Colonic mucosa (tissue), 4 donors: Measurements from ENCODE around the gene PCGF3. TPM values are rescaled to one million over a fixed set of nuclear protein-coding genes. Genes with fewer than 3 reads are reported as not detected.

Experiments used
- DNase-seq: peaks from one replicate; pipeline ENCODE4 v3.0.0-alpha.2; 2020
- H3K27ac ChIP-seq: fragments of 200-600 bp; one replicate; pipeline ENCODE4 v1.8.0; 2021
- H3K27me3 ChIP-seq: fragments of 200-600 bp; one replicate; pipeline ENCODE4 v1.8.0; 2021
- H3K36me3 ChIP-seq: fragments of 200-600 bp; one replicate; pipeline ENCODE4 v1.8.0; 2021
- H3K4me1 ChIP-seq: fragments of 200-600 bp; one replicate; pipeline ENCODE4 v1.8.0; 2021; ENCODE audit warnings: mild to moderate bottlenecking
- H3K4me3 ChIP-seq: fragments of 200-600 bp; one replicate; pipeline ENCODE4 v1.8.0; 2021
- H3K9ac ChIP-seq, 2 donors: one replicate each; pipeline ENCODE4 v1.7.0; 2013; ENCODE audit warnings: control low read depth in 2 of 2, low read depth in 2 of 2, low read length in 2 of 2
- H3K9me3 ChIP-seq: fragments of 200-600 bp; one replicate; pipeline ENCODE4 v1.8.0; 2021
- intact Hi-C: fragments of 100-400 bp; cut with DNase I; formaldehyde crosslinking; loops from one replicate; pipeline ENCODE4 v1.14.1; 2022
- total RNA-seq, 2 donors: library from RNA; stranded (reverse); fragmentation: NEBNext Ultra II Directional in 1 of 2; extraction: Animal tissue kit (Norgen Biotek cat#: 25700) in 1 of 2; gene quantifications; one replicate each; pipeline ENCODE4 v1.2.1, GENCODE V29; 2021
- TF ChIP-seq, protein P1 (sequence below): fragments of 200-600 bp; IDR thresholded peaks from one replicate; pipeline ENCODE4 v1.8.0; 2022; ENCODE audit warnings: antibody characterized with exemption, mild to moderate bottlenecking
- donor health status: healthy.
- donor health status: DM: no; HTN: no; CAD: no.
- donor health status: DM: no; HTN: no; CAD: no.

Gene PCGF3
- total RNA-seq, 2 donors from 2014 or later, result 50.8 to 53.2 TPM

DNA sequence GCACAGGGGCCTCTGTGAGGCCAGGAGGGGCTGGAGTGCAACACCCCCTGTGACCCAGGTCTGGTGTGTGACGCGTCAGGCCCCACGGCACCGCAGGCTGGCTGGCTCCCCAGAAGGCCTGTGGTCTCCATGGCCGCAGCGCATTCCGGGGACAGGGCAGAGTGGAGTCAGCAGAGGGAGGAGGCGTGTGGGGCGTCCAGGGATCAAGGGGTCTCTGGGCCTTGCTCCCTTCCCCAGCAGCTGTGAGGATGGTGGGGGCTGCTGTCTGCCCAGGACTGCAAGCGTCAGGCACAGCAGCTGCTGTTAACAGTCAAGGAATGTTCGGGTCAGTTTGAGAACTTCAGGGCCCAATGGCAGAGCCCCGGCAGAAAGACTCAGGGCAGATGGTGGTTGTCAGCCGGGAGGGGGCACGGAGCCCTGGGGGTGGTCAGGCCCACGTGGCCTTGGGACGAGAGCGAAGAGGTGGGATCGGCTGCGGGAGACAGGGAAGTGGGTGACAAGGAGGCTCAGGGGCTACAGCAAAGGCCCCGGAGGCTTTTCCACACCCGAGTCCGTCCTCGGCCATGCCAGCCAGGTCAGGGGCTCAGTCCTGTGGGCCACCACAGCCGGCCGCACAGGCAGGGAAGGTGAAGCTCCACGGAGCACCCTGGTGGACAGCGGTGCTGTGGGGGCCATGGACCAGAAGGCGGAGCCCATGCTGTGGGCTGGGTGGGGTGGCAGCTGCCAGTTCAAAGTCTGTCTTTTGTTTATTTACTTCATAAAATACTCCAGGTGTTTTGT is 18.3 kb downstream of the PCGF3 start:
- Histone ChIP-seq H3K9ac (peak overlapping the region in 1 of 2 donors; percentile 24), H3K27ac (peak overlapping the region; percentile 22), H3K9me3 (no peaks in the 10 kb centered on the region), H3K4me3 (no peak overlapping the region), H3K4me1 (peaks cover 8% of the 10 kb centered on the region), H3K36me3 (no peaks in the 10 kb centered on the region), H3K27me3 (no peaks in the 10 kb centered on the region)
- intact Hi-C loops, result no loop called here
- TF ChIP-seq, protein P1, sequence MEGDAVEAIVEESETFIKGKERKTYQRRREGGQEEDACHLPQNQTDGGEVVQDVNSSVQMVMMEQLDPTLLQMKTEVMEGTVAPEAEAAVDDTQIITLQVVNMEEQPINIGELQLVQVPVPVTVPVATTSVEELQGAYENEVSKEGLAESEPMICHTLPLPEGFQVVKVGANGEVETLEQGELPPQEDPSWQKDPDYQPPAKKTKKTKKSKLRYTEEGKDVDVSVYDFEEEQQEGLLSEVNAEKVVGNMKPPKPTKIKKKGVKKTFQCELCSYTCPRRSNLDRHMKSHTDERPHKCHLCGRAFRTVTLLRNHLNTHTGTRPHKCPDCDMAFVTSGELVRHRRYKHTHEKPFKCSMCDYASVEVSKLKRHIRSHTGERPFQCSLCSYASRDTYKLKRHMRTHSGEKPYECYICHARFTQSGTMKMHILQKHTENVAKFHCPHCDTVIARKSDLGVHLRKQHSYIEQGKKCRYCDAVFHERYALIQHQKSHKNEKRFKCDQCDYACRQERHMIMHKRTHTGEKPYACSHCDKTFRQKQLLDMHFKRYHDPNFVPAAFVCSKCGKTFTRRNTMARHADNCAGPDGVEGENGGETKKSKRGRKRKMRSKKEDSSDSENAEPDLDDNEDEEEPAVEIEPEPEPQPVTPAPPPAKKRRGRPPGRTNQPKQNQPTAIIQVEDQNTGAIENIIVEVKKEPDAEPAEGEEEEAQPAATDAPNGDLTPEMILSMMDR, result no peak
- peak; percentile 76 for DNase-seq

DNA sequence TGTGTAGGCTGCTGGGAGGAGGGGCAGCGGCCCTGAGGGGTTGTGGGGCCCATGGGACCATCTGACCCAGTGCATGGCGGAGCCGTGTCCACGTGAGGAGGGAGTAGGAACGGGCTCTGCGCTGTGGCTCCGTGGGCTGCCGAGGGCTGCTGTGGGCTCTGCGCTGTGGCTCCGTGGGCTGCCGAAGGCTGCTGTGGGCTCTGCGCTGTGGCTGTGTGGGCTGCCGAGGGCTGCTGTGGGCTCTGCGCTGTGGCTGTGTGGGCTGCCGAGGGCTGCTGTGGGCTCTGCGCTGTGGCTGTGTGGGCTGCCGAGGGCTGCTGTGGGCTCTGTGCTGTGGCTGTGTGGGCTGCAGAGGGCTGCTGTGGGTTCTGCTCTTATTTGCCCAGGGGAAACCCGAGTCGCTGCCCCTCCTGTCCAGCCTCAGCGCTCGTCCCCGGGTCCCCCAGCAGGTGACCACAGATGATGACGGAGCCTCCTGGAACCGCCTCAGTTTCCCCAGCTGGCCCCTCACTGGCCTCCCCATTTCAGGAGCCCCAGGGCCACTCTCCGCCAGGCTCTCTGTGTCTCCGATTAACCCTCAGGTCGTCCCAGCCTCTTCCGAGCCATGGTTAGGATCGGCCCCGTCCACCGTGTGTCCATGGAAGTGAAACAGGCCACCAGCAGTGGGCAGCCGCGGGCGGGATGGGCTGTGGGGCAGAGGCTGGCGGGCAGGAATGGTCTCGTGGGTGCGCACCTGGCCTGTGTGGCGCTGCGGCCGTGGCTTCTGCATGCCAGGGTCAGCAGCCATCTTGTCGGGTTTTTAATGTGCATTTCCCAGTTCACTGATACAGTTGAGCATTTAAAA is 20.0 kb downstream of the PCGF3 start:
- Histone ChIP-seq H3K27ac (peak overlapping the region; percentile 12), H3K4me3 (no peak overlapping the region), H3K4me1 (peaks cover 8% of the 10 kb centered on the region), H3K36me3 (no peaks in the 10 kb centered on the region), H3K27me3 (no peaks in the 10 kb centered on the region), H3K9ac (no peak overlapping the region), H3K9me3 (no peaks in the 10 kb centered on the region)
- intact Hi-C loops, result no loop called here
- TF ChIP-seq, protein P1, result no peak
- no peak for DNase-seq

DNA sequence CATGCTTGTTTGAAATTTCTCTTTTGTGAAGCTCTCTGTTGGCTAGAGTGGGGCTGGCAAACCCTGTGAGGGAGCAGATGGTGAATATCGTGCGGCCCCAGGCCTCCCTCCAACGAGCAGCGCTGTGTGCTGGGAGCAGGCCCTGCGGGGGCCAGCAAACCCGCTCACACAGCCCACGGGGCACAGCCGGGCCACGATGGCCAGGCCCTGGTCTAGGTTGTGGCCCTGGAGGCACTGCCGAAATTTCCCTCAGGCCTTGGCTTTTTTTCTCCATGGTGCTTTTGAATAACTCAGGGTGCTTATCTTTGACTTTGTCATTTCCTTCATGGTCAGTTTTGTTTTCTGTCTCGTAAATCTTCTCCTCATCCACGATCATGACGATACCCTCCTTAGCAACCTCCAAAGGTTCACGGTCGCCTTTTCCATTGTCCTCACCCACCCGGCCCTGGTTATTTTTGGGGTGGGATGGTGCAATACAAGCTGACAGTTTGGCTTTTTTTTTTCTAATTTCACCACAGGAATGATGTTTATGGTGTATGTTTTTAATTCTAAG is 20.7 kb downstream of the PCGF3 start:
- Histone ChIP-seq H3K27me3 (no peaks in the 10 kb centered on the region), H3K9ac (no peak overlapping the region), H3K27ac (peak overlapping the region; percentile 12), H3K4me3 (no peak overlapping the region), H3K36me3 (no peaks in the 10 kb centered on the region), H3K4me1 (peaks cover 8% of the 10 kb centered on the region), H3K9me3 (no peaks in the 10 kb centered on the region)
- DNase-seq, result no peak
- TF ChIP-seq, protein P1, result no peak
- intact Hi-C loops, result no loop called here

DNA sequence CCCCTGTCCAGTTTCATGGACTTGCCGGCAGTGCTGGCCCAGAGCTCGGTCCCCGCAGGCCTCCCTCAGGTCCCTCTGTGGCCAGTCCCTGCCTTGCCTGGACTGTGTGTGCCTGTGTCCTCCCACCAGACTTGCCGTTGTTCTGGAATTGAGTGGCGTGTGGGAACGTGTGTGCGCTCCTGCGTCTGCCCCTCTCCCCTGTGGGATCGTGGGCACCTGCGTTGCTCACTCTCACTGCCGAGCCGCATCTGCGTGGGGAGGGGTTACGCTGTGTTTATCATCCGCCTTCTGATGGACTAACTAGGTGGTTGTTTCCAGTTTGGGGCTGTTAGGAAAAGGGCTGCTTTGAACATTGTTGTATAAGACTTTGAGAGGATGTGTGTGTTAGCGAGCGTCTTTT is 21.2 kb downstream of the PCGF3 start:
- H3K9me3 ChIP-seq, result no peaks in the 10 kb centered on the region
- H3K9ac ChIP-seq, result no peak overlapping the region
- no peaks in the 10 kb centered on the region for H3K27me3 ChIP-seq
- H3K27ac ChIP-seq, result no peak overlapping the region
- peaks cover 8% of the 10 kb centered on the region for H3K4me1 ChIP-seq
- no peak for DNase-seq
- intact Hi-C loops, result no loop called here
- H3K36me3 ChIP-seq, result no peaks in the 10 kb centered on the region
- no peak overlapping the region for H3K4me3 ChIP-seq
- TF ChIP-seq, protein P1, result no peak

DNA sequence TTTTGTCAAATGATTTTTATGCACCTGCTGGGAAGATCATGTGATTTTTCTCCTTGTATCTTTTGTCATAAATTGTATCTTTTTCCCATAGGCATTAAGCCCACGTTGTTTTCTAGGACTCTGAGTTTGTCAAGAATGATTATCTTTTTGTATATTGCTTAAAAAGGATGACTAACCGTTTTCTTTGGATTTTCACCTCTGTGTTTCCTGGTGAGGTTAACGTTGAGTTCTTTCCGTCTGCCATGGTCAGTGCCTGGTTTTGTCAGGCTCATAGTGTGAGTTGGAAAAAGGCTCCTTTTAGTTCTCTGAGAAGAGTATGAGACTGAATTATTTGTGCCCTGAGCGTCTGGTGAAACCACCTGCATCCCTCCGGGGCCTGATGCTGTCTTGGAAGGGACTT is 21.9 kb downstream of the PCGF3 start:
- H3K27me3 ChIP-seq, result no peaks in the 10 kb centered on the region
- DNase-seq, result no peak
- peaks cover 8% of the 10 kb centered on the region for H3K4me1 ChIP-seq
- peaks cover 3% of the 10 kb centered on the region for H3K36me3 ChIP-seq
- H3K27ac ChIP-seq, result no peak overlapping the region
- TF ChIP-seq, protein P1, result no peak
- no peak overlapping the region for H3K4me3 ChIP-seq
- no peak overlapping the region for H3K9ac ChIP-seq
- H3K9me3 ChIP-seq, result no peaks in the 10 kb centered on the region
- intact Hi-C loops, result no loop called here
